CD4-positive, alpha-beta T cell treated with Interleukin-4 for 1 hour (primary cell): ENCODE data around the gene GABPA.
"Not testable (repeated sequence)": the region's sequence is repeated elsewhere in the genome, so short reads cannot be mapped to it uniquely, and the experiment has no call there.

Source experiments
- DNase-seq, 2 donors: peaks; one replicate each; pipeline ENCODE4 v3.0.0-alpha.2; 2020 to 2022

Gene GABPA

DNA sequence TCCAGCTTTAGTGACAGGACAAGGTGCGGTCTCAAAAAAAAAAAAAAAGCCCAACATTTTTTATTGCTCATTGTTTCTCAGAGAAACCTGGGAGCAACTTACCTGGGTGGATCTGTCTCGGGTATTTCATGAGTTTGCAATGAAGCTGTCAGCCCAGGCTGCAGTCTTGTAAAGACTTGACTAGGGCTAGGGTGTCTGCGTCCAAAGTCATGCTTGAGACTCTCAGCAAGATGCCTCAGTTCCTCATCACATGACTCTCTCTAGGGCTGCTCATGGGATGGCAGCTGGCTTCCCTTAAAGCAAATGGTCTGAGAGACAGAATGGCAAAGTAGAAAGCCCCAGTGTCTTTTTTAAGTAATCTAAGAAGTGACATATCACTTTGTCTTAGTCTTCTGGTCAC lies 8.1 kb downstream of the GABPA start:
- no peak for DNase-seq

DNA sequence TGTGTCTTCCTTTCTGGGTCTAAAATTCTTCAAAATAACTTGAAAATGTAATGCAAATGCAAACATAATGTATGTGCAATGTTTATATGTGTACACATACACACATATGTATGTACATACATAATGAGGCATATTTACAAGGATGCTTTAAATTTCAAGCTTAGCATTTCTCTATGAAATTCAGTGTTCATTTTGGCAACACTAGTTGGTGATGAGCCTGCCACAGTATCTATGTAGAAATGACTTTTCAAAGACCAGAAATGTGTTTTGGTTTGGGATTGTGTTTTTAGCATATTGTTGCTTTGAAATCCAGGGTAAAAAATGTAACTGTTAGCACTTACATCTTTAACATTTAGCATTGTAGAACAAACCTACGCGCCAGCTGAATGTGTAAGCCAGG lies 10.1 kb downstream of the GABPA start:
- DNase-seq, result no peak

DNA sequence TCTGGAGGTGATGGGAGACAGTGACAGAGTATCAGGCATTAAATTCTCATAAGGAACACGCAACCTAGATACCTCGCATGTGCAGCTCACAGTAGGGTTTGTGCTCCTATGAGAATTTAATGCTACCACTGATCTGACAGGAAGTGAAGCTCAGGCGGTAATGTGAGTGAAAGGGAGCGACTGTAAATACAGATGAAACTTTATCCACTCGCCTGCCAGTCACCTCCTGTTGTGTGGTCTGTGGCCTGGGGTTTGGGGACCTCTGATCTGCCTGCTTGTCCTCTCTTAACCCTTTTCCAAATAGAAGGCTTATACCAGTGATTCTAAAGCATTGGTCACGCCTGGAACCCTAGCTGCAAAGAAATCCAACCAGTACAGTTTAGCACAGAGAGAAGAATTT lies 15.3 kb downstream of the GABPA start:
- no peak for DNase-seq

DNA sequence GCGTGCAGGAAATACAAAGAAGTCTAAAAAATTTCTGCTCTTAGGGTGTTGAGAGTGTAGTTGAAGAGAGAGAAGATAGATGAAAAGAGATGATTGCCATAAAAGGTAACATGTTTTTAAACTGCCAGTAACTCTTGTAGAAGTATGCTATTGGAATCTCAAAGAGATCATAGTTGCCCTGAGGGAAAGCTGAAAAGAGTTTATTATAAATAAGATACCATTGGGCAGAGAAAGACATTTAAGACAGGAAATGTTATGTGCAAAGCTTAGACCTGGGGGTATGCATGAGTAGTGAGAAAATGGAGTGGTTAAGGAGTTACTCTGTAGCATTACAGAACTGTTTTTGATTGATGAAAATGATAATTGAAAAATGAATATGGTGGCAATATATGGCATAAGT lies 17.6 kb downstream of the GABPA start:
- DNase-seq, result no peak

DNA sequence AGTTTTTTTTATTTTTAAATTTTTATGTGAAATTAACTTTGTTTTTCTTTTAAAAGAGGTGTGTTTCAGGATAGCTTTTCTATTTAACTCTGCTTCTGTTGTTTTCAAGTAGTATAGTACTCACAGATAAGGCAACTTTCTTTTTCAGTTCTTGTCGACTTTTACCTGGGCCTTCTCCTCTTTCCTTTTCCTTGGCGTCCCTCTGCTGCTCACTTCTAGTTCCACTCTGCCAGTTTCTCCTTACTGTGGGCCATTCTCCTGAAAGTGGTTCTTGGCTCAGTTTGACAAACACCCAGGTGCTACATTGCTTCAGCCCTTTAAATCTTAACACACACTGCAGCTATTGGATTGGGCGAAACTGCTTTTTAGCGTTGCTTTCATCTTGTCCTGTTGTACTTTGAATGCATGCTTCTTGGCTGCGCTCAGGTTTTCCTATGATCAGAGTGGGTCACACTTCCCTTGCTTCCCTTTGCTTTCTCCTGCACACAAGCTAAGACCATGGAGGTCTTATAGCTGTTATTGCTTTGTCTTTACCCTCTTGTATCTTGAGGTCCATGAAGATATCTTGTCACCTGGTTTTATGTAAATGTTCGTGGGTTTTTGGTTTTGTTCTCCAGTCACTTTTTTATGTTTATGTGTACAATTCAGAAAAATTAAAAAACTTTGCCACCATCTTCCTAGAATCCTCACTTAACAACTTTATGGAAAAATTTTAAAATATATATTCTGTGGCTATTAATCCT lies 21.6 kb downstream of the GABPA start:
- no peak for DNase-seq

DNA sequence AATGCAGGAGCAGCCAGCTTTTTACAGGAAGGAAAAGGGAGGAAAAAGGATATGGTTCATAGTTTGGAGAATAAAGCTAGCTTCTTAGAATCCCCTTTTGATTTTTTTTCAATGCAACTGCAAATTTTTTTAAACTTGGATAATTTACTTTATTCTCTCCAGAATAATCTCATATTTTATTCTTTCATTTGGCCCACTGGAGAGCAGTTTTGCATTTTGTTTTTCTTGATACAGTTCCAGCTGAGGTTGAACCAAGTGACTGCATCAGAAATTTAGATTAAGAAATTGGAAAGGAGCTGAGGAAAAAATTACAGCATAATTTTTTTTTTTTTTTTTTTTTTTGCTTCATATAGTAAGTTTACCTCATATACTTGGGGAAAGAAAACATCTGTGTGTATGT lies 22.8 kb downstream of the GABPA start:
- DNase-seq, result no peak

DNA sequence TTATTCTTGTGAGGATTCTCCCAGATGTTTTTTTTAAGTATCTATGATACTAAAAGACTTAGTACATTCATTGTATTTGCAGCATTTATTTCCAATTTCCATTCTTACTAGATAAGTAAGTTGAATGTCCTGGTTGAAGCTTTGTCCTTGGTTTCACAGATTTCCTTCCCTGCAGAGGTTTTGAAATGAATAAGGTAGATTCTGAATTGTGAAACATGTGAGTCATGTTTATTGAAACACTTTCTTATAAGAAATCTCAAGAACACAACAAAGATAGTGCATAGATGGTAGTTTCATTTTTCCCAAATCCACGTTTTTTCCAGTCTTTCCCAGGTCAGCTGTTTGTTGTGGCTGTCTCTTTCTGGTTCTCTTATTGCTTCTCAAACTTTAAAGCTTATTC lies 24.8 kb downstream of the GABPA start:
- no peak for DNase-seq

DNA sequence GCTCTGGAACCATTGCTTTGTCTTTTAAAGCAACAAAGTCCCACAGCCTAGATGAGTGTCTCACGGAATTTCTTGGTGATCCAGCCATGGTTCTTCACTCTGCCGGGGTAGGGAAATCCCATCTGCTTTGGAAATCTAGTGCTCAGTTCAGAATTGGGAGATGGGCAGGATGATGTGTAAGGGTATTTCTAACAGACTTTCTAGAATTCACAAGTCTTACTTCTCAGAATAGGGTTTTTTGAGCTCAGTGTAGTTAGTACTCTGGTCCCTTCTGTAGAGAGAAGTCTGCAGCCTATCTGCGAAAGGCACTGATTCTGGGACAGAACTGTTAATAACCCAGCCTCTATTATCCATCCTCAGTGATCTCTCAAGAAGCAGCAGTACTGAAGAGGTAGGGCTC lies 25.3 kb downstream of the GABPA start:
- DNase-seq, result no peak

DNA sequence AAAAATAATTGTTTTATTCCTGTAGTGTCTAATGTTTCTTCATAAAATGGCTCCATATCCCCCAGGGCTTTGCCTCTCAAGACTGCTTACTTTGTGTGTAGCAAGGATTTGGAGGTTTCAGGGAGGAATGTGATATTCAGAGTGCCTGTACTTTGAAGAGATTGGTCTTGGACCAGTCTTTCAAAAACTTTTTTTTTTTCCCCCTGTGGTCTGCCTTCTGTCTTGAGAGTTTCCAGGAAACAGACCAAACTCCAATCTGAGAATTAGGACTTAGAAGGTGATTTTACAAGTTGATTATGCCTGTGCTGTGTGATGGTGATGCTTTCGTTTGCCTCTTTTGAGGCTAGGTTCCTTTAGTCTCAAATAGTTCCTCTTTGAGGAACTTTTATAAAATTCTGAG lies 25.9 kb downstream of the GABPA start:
- DNase-seq, result no peak

DNA sequence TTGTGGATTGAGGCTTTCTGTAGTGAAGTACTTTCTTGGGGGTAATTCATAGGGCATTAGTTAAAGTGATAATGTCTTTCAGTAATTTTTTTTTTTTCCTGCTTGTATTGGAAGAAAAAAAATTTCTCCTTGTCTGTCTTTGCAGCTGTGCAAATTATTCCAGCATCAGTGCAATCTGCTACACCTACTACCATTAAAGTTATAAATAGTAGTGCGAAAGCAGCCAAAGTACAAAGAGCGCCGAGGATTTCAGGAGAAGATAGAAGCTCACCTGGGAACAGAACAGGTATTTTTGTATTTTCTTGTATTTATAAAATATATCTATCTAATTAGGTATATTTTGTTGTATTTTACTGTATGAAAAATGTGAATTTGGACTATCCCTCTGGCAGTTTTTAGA lies 29.3 kb downstream of the GABPA start:
- DNase-seq, result no peak

DNA sequence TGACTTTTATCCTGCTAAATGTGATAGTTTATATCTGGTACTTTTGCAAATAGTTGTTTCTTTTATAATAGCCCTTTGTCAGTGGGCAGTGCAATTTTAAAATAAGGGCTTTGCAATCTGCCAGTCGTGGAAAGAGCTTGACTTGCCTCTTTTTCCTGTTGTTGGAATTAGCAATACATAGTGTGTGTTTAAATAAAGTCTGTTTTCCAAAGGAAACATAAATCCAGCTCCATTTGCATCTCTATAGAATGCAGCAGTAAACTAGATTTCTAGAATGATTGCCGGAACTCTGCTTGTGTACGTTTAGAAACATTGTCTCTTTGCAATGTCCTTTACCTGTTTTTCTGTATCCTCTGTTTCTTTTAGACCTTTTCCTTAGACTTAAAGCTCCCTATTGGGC lies 33.1 kb downstream of the GABPA start:
- no peak for DNase-seq

DNA sequence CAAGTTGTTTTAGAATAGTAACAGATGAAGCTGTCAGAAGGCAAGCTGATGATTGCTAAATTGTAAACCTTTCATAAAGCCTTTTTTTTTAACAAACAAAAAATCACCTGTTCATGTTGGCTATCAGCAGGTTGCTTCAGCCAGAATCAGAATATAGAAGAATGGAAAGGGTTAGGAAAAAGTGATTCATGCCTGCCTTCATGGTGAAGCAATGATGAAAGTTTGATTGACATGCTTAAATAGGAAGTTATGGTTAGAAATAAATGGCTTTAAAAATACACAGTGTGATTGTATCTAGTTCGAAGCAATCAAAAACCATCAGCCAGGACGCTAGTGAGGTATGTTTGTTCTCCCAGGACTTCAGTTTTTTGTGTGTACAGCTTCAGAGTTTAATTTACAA lies 37.9 kb downstream of the GABPA start:
- DNase-seq, result no peak

DNA sequence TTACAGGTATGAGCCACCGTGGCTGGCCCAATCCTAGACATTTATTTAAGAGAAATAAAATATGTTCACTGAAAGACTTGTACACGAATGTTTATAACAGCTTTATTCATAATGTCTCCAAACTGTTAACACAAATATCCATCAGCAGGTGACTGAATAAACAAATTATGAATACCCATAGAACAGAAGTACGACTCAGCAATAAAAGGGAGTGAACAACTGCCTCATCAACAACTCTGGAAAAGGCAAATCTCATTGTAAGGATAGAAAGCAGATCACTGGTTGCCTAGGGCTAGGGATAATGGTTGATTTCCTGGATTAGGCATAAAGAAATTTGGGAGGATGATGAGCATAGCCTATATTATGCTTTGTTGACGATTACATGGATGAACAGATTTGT lies 41.7 kb downstream of the GABPA start:
- no peak for DNase-seq

DNA sequence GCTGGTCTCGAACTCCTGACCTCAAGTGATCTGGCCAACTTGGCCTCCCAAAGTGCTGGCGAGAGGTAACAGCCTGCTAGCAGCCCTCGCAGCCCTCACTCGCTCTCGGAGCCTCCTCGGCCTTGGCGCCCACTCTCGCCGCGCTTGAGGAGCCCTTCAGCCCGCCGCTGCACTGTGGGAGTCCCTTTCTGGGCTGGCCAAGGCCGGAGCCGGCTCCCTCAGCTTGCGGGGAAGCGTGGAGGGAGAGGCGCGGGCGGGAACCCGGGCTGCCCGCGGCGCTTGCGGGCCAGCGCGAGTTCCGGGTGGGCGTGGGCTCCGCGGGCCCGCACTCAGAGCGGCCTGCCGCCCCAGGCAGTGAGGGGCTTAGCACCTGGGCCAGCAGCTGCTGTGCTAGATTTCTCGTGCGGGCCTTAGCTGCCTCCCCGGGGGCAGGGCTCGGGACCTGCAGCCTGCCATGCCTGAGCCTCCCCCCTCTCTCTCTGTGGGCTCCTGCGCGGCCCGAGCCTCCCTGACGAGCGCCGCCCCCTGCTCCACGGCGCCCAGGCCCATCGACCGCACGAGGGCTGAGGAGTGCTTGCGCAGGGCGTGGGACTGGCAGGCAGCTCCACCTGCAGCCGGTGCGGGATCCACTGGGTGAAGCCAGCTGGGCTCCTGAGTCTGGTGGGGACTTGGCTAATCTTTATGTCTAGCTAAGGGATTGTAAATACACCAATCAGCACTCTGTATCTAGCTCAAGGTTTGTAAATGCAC lies 43.5 kb downstream of the GABPA start:
- DNase-seq, result not testable (repeated sequence)

DNA sequence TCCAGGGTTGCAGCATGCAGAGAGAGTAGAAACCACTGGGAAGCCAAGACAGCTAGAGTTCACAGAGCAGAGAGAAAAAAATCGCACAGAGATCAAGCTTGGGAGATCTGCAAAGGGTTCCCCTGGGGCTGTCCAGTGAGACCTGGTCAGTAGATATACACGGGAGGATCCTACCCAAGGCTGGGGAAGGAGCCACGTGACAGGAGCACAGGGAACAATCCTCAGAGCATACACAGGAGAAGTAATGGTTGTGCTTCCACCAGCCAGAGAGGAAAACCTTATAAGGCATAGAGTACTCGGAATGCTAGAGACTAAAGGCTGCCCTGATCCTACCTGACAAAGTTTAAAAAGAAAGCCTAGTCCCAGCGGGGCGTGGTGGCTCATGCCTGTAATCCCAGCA lies 53.9 kb downstream of the GABPA start:
- no peak for DNase-seq

DNA sequence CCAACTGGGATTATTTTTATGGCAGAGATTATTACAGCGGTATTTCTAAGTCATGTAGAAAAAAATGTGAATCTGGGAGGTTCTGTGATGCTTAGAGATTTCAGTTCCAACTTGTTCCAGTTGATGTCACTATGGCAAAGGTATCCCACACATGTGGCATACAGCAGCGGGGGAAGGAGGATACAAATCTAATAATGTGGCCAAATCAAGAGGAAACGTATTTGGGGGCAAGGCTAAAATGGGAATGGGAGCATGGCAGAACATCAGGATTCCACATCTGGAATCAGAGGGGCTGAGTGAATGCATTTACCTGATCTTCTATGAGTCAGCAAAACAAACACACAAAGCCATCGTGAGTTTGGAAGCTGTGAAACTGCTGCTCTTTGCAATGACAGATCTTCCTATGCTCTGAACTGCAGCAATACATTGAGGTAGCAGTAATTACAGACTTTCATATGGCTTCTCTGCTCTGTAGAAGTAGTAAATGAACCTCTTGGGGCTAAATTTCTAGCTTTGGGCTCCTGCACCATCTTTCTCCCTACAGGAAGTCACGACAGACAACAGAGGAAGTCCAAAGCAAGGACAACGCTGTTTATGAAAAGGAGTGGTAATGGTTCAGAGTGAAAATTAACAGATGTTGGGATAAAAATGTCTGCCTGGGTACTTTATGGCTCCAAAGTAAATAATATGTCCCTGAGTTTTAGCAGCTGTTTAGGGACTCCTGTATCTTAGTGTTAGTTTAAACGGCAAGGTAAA lies 55.5 kb downstream of the GABPA start:
- DNase-seq, result peak in 1 of 2 donors; percentile 8

DNA sequence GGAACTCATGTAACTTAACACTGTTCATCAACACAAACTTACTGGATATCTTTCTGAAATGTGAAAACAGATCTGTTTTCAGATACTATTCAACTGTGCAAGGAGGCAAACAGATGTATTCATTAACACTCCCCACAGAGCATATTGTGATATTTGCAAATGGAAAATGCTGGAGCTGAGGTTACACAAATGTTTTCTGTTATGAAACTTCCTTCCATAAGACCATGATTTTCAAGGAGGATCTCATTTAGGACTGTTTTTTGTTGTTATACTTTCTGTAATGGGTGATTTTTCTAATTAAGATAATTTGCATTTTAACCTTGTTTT lies 56.1 kb downstream of the GABPA start:
- no peak for DNase-seq

DNA sequence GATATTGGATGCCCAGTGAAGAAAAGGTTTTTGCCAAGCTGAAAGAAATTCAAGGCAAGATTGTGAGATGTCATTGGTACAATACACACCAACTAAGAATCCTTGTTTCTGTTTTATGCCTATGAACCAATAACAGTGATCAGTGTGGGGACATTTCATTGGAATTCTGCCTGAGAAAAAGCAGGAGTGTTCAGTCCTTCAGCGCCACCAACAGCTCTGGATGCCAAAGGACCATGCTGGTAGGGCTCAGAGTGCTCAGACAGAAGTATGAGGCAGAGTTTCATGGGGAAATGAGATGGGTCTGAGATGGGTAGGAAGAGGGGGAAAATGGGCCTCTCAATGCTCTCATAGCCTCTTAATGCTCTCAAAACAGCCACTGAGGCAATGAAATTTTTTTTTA lies 56.5 kb downstream of the GABPA start:
- no peak for DNase-seq

DNA sequence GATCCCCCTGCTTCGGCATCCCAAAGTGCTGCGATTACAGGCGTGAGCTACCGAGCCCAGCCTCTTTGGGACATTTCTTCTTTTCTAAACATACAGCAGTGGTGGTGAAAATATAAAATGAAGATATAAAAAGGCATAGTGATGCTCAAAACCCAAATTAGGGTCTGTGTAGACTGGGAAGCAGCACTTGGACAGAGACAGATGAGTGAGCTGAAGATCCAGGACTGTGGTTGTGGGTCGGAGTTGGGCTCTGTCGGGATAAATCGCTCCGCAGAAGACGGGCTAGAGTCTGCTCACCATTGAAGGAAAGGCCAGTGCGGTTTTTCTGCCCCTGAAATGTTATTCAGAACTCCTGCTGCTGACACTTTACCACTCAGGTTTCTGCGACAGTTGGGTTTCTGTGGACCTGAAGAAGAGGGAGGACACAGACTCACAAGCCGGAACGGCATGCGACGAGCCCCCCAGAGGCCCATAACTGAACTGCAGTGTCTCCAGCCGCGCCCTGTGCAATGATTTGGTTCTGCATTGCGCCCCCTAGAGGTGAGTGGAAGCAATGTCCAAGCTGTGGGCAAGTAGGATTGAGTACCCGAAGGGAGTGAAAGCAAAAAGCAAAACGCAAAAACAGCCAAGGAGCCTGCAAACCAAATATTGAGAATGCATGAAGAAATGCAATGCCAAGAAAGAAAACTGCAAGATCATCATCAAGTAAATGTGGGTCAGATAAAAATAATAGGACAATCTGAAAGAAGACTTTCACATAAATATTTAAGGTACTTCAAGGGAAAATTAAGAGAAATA lies 66.6 kb downstream of the GABPA start:
- peak; percentile 87 for DNase-seq

DNA sequence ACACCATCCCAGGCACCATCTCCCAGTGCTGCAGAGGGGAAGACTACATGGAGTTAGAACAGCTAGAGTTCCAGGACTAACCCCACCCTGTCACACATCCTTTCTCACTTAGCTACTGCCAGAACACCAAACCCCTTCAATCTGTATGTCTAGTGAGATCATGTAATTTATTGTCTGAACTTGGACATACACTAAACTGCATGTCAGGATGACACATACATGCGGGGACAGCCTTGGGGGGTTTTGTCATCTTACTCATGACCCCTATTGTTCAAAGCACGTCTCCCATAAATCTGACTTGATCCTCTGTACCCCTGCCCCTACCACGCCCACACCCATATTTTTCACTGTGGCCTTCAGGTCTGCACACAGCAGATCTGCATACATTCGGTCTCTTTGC lies 71.3 kb downstream of the GABPA start:
- DNase-seq, result no peak

DNA sequence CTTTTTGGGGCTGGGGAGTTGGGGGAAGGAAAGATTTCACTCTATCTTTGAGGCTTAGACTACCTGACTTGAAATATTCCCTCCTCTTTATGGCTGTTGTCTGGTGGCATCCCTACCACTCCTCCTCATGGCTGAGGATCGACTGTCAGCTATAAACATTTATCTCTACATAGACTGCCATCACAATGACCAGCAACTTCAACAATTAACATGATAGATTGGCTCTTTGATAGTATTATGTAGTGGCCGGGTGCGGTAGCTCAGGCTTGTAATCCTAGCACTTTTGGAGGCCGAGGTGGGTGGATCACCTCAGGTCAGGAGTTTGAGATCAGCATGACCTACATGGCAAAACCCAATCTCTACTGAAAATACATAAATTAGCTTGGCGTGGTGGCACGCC lies 72.4 kb downstream of the GABPA start:
- no peak for DNase-seq

DNA sequence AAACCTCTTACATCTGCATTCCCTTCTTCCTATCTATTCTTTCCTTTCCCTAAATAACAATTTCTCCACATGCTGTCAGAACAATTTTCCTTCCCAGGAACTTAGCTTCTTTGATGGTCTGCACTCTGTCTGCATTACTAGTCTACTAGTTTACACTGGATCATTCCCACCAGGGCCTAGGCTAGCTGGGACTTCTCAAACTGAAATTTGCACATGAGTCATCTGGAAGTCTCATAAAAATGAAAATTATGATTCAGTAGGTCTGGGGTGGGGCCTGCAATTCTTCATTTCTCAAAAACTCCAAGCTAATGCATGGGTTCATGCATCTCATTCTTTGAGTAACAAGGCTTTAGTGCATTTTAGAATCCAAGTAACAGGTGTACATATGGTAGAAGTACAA lies 74.2 kb downstream of the GABPA start:
- no peak for DNase-seq

DNA sequence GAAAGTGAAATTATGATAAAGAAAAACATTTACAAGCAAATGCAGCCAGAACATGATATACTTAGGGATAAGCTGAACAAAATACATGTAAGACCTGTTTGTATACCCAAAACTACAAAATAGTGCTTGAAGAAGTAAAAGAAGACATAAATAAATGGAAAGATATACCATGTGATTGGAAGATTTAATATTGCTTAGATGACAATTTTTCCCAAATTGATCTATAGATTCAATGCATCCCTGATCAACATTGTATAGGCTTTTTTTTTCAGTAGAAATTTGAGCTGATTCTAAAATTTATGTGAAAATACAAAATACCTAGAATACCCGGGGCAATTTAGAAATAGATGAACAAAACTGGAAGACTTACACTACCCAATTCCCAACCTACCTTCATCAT lies 76.4 kb downstream of the GABPA start:
- DNase-seq, result no peak
